CD4-positive, alpha-beta T cell treated with Interleukin-6 for 4 hours (primary cell): Measurements from ENCODE around the gene STPG2.
A peak's percentile ranks its signal among the peaks of the same experiment; 100 is the strongest.

Experiments used
- DNase-seq: peaks from one replicate; pipeline ENCODE4 v3.0.0-alpha.2; 2020; ENCODE audit warnings: mixed read lengths

STPG2 gene

DNA sequence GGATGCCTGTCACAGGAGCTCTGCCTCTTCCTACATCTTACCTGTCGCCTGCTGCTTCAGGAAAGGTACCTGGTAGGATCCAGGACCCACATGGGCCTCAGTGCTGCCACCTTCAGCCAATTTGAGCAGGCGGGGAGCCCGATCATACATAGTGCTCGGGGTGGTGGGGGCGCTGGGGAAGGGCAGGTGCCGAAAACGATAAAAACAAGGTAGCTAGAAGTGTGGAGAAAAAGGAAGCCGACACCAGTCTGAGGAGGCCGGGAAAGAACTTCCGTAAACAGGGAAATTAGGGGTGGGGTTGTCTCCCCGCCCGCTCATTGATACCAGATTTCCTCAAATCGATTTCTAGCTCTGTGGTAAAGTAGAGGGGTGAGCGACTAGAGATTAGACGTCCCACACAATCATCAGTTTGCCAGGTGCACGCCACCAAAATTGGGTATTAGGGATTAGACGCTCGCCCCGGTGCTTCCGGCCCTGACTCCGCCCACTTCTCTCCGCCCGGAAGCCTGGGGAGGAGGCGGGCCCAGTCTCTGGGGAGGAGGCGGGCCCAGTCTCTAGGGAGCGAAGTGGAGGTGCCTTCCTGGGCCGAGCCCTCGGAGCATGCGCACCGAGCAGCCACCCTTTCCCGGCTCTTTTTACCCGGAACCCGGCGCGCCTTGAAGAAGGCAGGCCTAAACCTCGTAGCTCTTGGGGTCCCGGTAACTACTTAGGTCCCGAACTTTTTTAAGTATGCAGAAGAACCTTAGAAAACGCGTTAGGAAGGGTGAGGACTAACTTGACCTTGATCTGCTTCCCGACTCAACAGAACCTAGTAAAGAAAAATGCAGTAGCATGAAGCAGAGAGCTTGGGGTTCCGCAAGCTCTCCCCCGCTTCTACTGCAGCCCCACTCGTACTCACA lies at the start of gene STPG2:
Gene STPG2 (minus strand): TSS at position 476 of the 899 bp plus-strand sequence.
- peak; percentile 97 for DNase-seq

DNA sequence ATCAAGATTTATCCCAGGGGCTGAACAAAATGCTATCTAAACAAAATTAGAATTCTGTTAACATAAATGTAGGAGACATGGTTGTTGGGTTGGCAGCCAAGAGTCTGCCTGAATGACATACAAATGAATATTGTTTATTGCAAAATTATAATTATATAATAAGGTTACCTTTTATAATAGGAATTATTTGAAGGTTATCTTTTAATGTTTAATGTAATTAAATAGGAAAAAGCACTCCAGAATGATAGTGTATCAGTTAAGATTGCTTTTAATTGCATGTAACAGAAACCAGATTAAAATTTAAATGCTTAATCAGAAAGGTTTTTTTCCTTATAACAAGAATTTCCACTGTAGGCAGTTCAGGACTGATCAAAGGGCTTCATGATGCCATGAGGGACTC lies 42.0 kb upstream of the STPG2 start:
- no peak for DNase-seq

DNA sequence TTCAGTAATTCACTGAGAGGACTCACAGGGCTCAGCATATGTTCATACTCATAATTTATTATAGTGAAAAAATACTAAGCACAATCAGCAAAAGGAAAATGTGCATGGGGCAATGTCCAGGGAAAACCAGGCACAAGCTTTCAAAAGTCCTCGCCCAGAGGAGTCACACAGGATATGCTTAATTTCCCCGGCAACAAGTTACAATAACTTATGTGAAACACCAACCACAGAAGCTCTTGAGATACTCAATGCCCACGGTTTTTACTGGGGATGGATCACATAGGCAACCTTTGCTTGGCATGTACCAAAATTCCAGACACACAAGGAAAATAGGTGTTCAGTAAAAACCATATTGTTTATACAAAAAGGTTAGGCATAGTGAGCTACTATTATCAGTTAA lies 38.5 kb upstream of the STPG2 start:
- no peak for DNase-seq

DNA sequence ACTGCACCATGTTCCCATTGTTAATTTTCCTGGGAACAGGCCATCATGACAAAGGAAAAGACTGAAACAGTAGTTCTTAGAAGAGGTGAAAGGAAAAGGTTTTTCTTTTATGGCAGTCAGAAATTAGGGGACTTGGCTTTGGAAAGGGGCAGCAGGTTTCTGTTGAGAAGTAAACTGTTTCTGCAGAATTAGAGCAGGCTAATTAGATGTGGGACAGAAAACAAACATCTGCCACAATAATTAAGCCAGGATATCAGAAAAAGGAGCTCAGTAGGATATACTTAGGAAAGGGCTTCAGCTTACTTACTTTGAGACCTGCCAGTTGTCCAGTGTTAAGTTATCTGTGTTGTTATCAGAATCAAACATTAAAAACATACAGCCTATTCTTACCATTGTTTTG lies 36.7 kb upstream of the STPG2 start:
- DNase-seq, result no peak

DNA sequence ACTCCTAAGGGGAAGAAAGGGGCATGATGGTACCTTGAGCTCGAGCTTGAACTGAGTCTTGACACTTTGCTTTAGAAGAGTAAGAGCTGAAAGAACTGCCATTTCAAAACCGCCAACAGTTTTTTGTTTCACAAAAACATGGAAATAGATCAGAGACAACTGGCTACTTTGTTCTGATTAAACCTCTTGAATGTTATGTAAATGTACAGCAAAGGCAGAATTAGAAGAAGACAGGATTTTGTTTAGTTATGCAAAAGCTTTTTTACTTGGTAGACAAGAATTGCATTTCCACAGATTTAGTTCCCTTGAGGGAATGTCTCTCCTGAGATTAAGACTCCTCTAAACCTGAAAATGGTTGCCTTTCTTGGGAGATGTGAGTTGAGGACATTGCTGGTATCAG lies 33.3 kb upstream of the STPG2 start:
- DNase-seq, result no peak

DNA sequence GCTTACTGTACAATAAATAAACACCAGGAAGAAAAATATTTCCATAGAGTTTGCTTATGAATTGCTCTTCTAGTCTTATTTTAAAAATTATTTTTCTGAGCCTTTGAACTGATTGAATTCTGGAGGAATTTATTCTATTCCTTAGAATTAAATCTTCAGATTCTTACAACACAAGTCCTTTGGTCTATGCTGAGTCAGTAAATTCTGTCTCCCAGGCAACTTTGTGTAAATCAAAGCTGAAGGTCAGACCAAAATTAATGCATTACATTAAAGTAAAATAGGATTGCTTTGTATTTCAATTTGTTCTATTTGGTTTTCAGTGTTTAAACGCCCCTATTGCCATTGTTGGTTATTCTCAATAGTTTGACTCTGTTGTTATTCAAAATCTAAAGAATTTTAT lies 26.8 kb upstream of the STPG2 start:
- no peak for DNase-seq

DNA sequence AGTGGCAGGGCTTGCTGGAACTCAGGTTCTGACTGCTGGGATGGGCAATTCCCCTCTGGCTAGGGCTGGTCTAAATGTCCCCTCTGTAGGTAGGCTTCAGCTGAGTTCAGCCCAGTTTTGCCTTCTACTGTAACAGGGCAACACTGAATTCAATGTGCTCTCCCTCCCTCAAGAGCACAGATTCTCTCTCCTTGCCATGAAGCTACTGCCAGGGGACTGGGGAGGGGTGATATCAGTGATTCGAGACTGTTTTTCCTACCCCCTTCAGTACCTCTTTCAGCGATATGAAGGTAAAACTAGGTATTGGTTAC lies 23.4 kb upstream of the STPG2 start:
- no peak for DNase-seq

DNA sequence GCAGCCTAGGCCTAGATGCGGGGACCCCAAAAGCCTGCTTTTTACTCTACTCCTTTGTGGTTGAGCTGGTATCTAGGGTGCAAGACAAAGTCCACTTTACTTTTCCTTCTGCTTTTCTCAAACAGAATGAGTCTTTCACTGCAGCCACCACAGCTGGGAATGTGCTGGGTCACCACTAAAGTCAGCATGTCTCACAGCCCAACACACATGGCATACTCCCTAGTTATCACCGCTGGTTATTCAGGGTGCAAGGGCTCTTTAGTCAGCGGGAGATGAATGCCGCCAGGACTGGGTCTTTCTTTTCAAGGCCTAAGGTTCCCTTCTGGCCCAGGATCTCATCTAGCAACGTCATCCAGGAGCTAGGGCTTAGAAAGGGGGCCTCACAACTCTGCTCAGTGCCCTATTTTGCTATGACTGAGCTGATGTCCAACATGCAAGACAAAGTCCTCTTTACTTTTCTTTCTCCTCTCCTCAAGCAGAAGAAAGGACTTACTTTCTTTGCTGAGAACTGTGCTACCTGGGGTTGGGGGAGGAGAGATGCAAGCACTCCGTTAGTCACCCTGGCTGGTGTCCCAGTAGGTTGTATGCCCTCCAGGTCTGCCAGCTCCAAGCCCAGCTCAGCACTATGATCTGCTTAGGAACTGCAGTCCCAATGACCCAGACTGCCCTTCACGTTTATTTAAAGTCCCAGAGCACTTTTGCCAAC lies 22.9 kb upstream of the STPG2 start:
- DNase-seq, result no peak

DNA sequence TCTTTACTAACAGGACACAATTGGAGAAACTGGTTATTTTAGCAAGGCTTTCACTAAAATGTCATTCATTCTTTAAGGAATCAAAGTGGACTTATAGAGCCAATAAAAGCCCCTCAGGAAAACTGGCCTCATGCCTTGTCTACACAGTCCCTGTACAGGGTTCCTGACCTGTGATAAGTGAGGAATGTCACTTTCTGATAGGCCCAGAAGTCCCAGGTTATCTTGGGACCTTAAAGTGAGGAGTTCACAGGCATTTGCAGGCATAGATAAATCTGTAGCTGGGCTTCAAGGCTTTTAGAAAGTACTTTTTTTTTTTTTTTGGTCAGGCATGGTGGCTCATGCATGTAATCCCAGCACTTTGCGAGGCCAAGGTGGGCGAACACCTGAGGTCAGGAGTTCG lies 19.4 kb upstream of the STPG2 start:
- DNase-seq, result no peak

DNA sequence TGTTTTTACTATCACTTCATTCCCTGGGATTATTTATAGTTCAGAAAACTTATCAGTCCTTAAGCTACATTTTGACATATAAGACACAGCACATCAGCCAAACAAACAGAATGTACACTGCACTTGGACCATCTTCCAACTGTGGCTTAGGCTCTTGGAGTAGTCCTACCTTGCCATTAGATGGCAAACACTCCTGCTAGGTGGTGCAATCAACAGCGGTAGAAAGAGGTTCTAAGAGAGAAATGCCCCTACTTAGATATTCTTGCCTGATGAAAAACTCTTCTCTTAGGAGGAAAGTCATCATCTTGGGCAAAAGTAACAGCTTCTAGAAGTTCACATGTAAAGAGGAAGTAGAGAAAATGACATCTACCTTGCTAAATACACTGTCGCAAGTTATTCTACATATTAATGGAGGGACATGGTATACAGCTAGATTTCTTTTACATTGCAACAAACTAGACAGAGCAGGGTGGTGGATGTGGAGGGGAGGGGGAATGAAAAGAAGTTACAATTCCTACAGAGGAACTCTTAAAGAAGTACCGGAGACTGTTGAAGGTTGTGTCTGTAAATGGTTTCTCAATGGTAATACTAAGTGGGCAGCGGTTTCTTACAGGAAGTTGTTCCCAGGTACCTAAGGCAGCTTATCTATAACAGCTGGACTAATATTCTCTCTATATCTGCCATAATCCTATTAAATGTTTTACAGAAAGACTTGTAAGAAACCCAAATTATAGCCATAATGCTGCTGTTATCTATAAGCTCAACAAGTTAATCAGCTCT lies 8.1 kb upstream of the STPG2 start:
- no peak for DNase-seq

DNA sequence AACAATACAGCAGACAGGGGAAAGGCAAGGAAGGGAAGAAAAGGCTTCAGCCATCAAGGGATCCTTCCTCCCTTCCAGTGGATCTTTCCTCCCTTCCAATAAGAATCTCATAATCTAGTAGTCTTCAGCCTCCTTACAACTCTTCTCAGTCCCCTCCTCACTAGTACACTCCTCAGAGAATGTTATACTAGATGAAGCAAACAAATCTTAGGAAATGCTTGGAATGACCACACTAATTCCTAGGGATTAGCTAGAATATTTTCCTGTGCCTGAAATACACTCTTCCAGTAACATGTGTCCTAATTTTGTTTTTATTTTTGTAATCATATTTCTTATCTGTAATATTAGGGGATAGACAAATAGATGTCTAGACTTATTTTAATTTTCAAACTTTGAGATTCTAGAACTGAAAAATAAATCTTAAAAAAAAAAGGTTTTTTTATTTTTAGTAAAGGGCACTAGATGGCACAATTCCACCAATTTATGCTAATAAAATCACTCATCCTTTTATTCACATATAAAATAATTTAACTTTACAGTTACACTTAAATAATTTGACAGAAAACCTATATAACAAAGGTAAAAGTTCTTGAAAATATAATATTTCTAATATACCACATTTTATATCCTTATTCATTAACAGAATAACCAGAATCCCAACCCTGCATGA lies 7.0 kb upstream of the STPG2 start:
- no peak for DNase-seq

DNA sequence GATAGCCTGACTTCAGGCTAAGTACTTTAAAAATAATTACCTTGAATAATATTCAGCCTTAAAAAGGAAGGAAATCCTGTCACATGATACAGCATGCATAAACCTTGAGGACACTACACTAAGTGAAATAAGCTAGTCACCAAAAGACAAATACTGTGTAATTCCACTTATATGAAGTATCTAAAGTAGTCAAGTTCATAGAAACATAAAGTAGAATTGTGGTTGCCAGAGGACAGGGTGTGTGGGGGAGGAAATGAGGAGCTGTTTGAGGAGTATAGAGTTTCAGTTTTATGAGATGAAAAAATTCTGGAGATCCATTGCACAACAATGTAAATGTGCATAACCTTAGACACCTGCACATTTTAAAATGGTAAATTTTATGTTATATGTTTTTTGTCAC lies 5.6 kb upstream of the STPG2 start:
- no peak for DNase-seq

DNA sequence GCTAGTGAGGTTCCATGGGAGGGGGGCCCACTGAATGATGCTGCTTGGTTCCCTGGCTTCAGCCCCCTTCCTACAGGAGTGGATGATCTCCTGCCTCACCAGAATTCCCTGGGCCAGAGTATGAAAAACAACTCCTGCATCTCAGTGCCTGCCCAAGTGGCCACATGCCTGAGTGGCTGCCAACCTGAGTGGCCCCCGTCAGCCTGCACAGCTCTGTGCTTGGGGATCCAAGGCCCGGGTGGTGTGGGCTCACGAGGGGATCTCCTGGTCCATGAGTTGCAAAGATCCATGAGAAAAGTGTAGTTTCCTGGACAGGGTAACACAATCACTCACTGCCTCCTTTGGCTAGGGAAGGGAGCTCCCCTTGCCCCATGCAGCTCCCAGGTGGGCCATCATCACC lies 17.1 kb downstream of the STPG2 start:
- no peak for DNase-seq

DNA sequence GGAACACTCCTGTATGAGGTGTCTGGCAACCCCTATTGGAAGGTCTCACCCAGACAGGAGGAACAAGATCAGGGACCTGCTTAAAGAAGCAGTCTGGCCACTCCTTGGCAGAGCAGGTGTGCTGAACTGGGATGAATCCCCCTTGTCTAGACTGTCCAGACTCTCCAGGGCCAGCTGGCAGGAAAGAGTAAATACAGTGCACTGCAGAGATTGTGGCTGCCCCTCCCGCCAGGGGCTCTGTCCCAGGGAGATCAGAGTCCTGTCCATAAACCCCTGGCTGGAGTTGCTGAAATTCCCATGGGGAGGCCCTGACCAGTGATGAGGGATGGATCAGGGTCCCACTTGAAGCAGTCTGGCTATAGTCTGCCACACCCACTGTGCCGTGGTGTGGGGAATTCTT lies 17.7 kb downstream of the STPG2 start:
- DNase-seq, result no peak

DNA sequence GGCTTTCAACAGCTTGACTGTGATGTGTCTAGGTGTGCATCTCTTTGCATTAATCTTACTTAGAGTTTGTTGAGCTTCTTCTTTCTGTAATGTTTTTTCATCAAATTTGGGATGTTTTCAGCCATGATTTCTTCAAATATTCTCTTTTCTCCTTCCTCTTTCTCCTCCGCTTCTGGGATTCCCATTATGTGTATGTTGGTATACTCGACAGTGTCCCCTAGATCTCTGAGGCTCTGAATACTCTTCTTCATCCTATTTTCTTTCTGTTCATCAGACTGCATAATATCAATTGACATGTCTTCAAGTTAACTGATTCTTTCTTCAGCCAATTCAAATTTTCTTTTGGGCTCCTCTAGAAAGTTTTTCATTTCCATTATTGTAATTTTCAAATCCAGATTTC lies 25.9 kb downstream of the STPG2 start:
- DNase-seq, result no peak

DNA sequence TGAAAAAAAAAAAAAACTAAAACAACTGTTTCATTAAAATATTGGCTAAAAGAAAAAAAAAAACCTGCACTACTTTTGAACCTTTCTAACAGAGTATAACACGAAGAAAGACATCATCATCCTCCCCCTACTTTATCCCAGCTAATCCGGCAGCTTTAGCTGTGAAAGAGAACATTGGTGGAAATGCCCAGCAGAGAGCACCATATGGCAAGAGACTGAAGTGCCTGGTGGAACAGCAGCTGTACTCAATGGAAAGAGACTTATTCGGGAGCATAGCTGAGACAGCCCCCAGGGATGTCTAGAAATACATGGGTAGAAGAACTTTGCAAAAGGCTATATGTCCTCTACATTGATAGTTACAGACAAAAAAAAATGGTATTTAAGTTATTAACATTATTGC lies 30.3 kb downstream of the STPG2 start:
- peak; percentile 19 for DNase-seq

DNA sequence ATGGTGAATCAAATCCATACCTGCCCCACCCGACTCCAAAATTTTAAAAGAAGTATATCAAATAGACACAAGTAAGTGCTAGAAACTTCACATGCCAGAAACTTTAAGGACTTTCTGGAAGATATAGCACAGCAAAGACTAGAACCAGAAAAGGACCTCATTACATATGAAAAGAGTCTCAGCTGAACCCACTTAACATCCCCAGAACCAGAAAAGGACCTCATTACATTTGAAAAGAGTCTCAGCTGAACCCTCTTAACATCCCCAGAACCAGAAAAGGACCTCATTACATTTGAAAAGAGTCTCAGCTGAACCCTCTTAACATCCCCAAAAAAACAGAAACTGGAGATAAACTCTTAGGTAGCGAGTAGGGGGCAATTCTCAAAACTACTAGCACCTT lies 32.3 kb downstream of the STPG2 start:
- no peak for DNase-seq

DNA sequence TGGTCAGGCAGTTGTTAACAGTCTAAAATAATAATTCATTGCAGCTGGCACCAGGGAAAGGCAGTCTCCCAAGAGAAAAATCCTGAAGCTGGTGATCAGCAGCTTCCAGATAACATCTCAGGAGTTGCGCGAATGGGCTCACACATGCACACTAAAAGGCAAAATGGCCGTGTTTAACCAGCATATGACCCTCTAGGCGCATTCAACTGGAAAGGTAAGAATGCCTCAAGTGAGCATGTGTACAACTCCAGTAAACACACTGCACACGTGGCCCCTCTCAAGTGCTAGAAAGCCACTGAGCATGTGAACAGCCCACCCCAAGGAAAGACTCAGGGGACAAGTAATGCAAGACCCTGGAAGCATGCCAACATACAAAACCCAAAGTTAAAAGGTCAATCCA lies 33.1 kb downstream of the STPG2 start:
- no peak for DNase-seq

DNA sequence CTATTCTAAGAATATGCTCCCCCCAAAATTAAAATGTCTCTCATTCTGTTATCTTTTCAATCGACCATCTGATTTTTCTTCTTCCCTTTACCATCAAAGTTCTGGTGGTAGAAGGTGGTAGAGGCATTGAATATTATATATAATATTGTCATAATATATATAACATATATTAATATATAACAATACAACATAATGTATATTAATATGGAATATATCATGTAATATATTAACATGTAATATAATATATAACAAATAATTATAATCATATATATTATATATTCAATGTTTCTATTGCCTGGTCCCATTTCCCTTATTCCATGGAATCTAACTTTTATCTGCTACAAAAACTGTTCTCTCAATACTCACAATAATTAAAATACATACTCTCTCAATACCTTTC lies 40.6 kb downstream of the STPG2 start:
- DNase-seq, result no peak

DNA sequence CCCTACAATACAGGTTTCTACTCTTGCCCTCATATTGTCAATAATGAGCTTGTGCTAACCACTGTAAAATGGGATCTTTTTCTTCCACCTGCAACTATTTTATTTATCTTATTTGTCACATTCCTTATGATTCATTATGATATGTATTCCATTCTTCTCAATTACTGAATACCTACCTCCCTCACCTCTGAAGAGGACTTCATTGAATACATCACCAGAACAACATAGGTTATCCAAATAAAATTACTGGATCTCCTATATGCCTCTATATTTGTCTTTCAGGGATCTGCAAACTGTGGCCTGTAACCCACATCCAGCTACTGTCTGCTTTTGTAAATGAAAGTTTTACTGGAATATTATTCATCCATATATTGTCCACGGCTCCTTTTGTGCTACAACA lies 41.3 kb downstream of the STPG2 start:
- DNase-seq, result no peak

DNA sequence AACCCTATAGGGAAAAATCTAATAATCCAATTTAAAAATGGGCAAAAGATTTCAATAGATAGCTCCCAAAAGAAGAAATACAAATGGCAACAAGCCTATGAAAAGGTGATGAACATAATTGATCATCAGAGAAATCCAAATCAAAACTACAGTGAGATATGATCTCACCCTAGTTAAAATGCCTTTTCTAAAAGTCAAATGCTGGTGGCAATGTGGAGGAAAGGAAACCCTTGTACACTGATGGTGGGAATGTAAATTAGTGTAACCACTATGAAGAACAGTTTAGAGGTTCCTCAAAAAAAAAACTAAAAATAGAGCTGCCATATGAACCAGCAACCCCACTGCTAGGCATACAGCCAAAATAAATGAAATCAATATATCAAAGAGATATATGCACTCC lies 44.5 kb downstream of the STPG2 start:
- DNase-seq, result no peak

DNA sequence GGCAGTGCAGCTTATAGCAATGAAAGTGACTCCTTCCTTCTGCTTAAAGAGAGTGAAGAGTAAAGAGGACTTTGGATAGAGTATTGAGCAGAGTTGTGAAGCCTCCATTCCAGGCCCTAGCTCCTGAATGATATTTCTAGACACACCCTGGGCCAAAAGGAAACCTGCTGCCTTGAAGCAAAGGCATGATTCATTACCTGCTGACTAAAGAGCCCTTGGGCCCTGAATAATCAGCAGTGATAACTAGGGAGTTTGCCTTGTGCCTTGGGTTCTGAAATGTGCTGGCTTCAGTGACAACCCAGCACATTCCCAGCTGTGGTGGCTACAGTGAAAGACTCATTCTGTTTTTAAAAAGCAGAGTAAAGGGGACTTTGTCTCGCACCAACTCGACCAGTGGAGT lies 49.2 kb downstream of the STPG2 start:
- DNase-seq, result no peak

DNA sequence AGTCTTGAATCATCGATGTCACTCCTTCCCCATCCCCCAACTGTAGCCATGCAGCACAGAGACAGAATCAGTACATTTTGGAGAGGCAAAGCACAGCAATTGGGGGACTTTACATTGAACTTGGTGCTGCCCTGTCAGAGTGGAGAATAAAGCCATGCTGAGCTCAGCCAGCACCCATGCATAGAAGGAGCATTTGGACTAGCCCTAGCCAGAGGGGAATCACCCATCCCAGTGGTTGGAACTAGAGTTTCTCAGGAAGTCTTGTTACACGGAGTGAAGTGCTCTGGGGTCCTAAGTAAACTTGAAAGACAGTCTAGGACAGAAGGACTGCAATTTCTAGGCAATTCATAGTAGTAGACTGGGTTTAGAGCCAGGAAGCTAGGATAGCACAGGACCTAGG lies 49.6 kb downstream of the STPG2 start:
- DNase-seq, result no peak
